ENCODE results near the gene MPDZ. TPM values are rescaled to one million over a fixed set of nuclear protein-coding genes. Genes with fewer than 3 reads are reported as not detected.

The MPDZ gene
- total RNA-seq, 3 donors from 2014 or later (not counting 1 experiment from before 2014, with no cell fraction given), result not detected

- H3K4me3 ChIP-seq (ENCODE audit: low read length), result no peak overlapping the region
- no peaks in the 10 kb centered on the region for H3K4me1 Mint-ChIP-seq
- no peaks in the 10 kb centered on the region for H3K36me3 ChIP-seq (ENCODE audit: control insufficient read depth, insufficient read depth, low read length)
- H3K4me3 Mint-ChIP-seq, result no peak overlapping the region
- no peak overlapping the region for H3K27ac ChIP-seq (ENCODE audit: low read length)
- ATAC-seq (no peak), DNase-seq (no peak)
- no peak overlapping the region for H3K27ac Mint-ChIP-seq
- H3K27me3 ChIP-seq (ENCODE audit: control insufficient read depth, insufficient read depth, low read length), result no peaks in the 10 kb centered on the region
- no peaks in the 10 kb centered on the region for H3K4me1 ChIP-seq (ENCODE audit: control insufficient read depth, insufficient read depth, low read length)
- no peaks in the 10 kb centered on the region for H3K36me3 Mint-ChIP-seq
- H3K27me3 Mint-ChIP-seq (ENCODE audit: low read depth in 2 of 2), result no peaks in the 10 kb centered on the region
- peaks cover 11 to 16% of the 10 kb centered on the region in 2 donors for H3K9me3 Mint-ChIP-seq
- intact Hi-C loops (cut with micrococcal nuclease), result no loop called here
- TF ChIP-seq CTCF (IDR thresholded peaks at IDR 0.05), result no peak
- H3K9me3 ChIP-seq (ENCODE audit: control insufficient read depth, insufficient read depth, low read length), result no peaks in the 10 kb centered on the region
- WGBS (ENCODE audit: insufficient coverage), result 87% methylated on average over 9 of the region's 9 CpGs
Observed at GRCh38 chr9:13122756-13123369, 156.6 kb downstream of the MPDZ start.

- no peaks in the 10 kb centered on the region for H3K4me1 Mint-ChIP-seq
- DNase-seq, result no peak
- intact Hi-C loops (cut with micrococcal nuclease), result no loop called here
- no peak overlapping the region for H3K27ac ChIP-seq (ENCODE audit: low read length)
- no peak overlapping the region for H3K4me3 Mint-ChIP-seq
- no peak for TF ChIP-seq CTCF (IDR thresholded peaks at IDR 0.05)
- H3K27ac Mint-ChIP-seq, result no peak overlapping the region
- no peak for ATAC-seq
- H3K36me3 ChIP-seq (ENCODE audit: control insufficient read depth, insufficient read depth, low read length), result no peaks in the 10 kb centered on the region
- no peaks in the 10 kb centered on the region for H3K4me1 ChIP-seq (ENCODE audit: control insufficient read depth, insufficient read depth, low read length)
- no peaks in the 10 kb centered on the region for H3K36me3 Mint-ChIP-seq
- H3K9me3 ChIP-seq (ENCODE audit: control insufficient read depth, insufficient read depth, low read length), result no peaks in the 10 kb centered on the region
- WGBS (ENCODE audit: insufficient coverage), result 80% methylated on average over 2 of the region's 2 CpGs
- H3K27me3 Mint-ChIP-seq (ENCODE audit: low read depth in 2 of 2), result no peaks in the 10 kb centered on the region
- peaks cover 10 to 13% of the 10 kb centered on the region in 2 donors for H3K9me3 Mint-ChIP-seq
- H3K27me3 ChIP-seq (ENCODE audit: control insufficient read depth, insufficient read depth, low read length), result no peaks in the 10 kb centered on the region
- H3K4me3 ChIP-seq (ENCODE audit: low read length), result no peak overlapping the region
Observed at GRCh38 chr9:13118313-13118712, 161.2 kb downstream of the MPDZ start.

- no peak for TF ChIP-seq CTCF (IDR thresholded peaks at IDR 0.05)
- no CpG with 5 or more reads among the region's 2 CpGs for WGBS (ENCODE audit: insufficient coverage)
- Histone ChIP-seq H3K27me3 (ENCODE audit: control insufficient read depth, insufficient read depth, low read length) (no peaks in the 10 kb centered on the region), H3K4me1 (ENCODE audit: control insufficient read depth, insufficient read depth, low read length) (no peaks in the 10 kb centered on the region), H3K4me3 (ENCODE audit: low read length) (no peak overlapping the region), H3K9me3 (ENCODE audit: control insufficient read depth, insufficient read depth, low read length) (no peaks in the 10 kb centered on the region), H3K27ac (ENCODE audit: low read length) (no peak overlapping the region), H3K36me3 (ENCODE audit: control insufficient read depth, insufficient read depth, low read length) (no peaks in the 10 kb centered on the region)
- H3K9me3 Mint-ChIP-seq, result peaks cover 8 to 11% of the 10 kb centered on the region in 2 donors
- ATAC-seq, result no peak
- no peak for DNase-seq
- no peaks in the 10 kb centered on the region for H3K4me1 Mint-ChIP-seq
- no peaks in the 10 kb centered on the region for H3K36me3 Mint-ChIP-seq
- H3K4me3 Mint-ChIP-seq, result no peak overlapping the region
- H3K27me3 Mint-ChIP-seq (ENCODE audit: low read depth in 2 of 2), result no peaks in the 10 kb centered on the region
- intact Hi-C loops (cut with micrococcal nuclease), result no loop called here
- no peak overlapping the region for H3K27ac Mint-ChIP-seq
Observed at GRCh38 chr9:13116292-13116691, 163.2 kb downstream of the MPDZ start.

GRCh38 chr9:13113751-13114150 lies 165.7 kb downstream of the MPDZ start:
- Histone ChIP-seq H3K4me1 (ENCODE audit: control insufficient read depth, insufficient read depth, low read length) (no peaks in the 10 kb centered on the region), H3K27me3 (ENCODE audit: control insufficient read depth, insufficient read depth, low read length) (no peaks in the 10 kb centered on the region), H3K4me3 (ENCODE audit: low read length) (no peak overlapping the region), H3K27ac (ENCODE audit: low read length) (no peak overlapping the region), H3K36me3 (ENCODE audit: control insufficient read depth, insufficient read depth, low read length) (no peaks in the 10 kb centered on the region), H3K9me3 (ENCODE audit: control insufficient read depth, insufficient read depth, low read length) (no peaks in the 10 kb centered on the region)
- no peaks in the 10 kb centered on the region for H3K27me3 Mint-ChIP-seq (ENCODE audit: low read depth in 2 of 2)
- H3K9me3 Mint-ChIP-seq, result peaks cover 3 to 9% of the 10 kb centered on the region in 2 donors
- DNase-seq (no peak), ATAC-seq (no peak)
- WGBS (ENCODE audit: insufficient coverage), result 55% methylated on average over 1 of the region's 1 CpG
- no peaks in the 10 kb centered on the region for H3K36me3 Mint-ChIP-seq
- intact Hi-C loops (cut with micrococcal nuclease), result no loop called here
- no peak overlapping the region for H3K27ac Mint-ChIP-seq
- TF ChIP-seq CTCF (IDR thresholded peaks at IDR 0.05), result no peak
- no peaks in the 10 kb centered on the region for H3K4me1 Mint-ChIP-seq
- no peak overlapping the region for H3K4me3 Mint-ChIP-seq

Data from natural killer cell (primary cell).